Cerebellar cortex (tissue), 1 donor: ENCODE measurements around the gene AGO4.

Experiments used
- DNase-seq: peaks from one replicate; pipeline ENCODE4 v3.0.0-alpha.2; 2015; ENCODE audit warnings: low spot score

Gene AGO4

GRCh38 chr1:35894656-35895055, 86.8 kb downstream of the AGO4 start:
- DNase-seq: no peak

DNA sequence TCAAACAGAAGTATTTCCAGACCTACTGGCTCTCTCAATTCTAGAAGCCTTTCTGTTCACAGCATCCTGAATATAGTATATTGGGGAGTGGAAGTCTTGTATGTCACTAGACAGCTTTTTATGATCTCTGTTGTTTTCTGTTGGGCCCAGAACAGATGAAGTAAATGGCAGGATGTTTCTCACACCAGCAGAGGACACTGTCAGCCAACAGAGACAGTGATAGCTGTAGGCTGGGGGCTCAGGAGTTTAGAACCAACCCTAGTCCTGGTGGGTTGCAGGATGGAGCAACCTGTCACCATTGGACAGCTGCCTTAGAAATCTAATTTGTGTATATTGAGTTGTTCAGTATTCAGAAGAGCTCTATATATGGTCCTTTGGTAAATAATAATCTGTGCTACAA, 92.1 kb downstream of the AGO4 start:
- no peak for DNase-seq

DNA sequence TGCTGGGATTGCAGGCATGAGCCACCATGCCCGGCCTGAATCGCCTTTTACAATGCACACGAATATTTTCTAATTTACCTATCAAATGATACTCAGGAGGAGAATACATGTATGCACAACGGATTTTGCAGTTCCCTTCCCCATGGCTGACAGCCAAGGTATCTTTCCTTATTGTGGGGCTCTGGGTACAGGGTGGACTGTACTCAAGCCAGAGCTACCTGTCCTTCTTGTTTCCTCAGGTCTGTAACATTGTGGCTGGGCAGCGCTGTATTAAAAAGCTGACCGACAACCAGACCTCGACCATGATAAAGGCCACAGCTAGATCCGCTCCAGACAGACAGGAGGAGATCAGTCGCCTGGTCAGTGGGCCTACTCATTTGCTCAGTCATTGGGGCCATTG, 93.4 kb downstream of the AGO4 start:
- DNase-seq: no peak

GRCh38 chr1:35902671-35903070, 94.9 kb downstream of the AGO4 start:
- DNase-seq: no peak
